ENCODE data around the gene C14orf119. TPM values are rescaled to one million over a fixed set of nuclear protein-coding genes. Genes with fewer than 3 reads are reported as not detected.
A peak's percentile ranks its signal among the peaks of the same experiment; 100 is the strongest.

C14orf119 gene
- total RNA-seq, 1 experiment from 2014 or later: 65.1 TPM

DNA sequence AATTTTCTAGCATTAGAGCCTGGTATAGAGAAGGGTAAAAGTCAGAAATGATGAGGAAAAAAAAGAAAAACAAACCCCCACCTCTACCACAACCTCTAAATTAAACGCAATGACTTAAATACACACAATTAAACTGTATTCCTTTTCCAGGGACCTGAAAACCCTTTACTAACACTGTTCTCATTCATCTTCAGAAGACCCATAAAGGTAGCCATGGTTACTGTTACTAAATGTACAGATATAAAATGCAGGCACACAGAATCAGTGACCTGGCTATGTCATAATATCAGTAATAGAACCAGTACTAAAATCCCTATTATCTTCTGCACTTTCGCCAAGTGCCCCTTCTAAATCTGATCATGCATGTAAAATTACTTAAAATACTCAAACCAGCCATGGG lies 1.8 kb upstream of the C14orf119 start:
- no peak overlapping the region for H3K14ac ChIP-seq (ENCODE audit: insufficient read depth, low read length)
- H4K8ac ChIP-seq (replicated peaks; ENCODE audit: insufficient read length, low read depth, low read length): no peak overlapping the region
- no peak overlapping the region for H4K91ac ChIP-seq (ENCODE audit: insufficient read length, low read depth, low read length)
- H2BK20ac ChIP-seq (ENCODE audit: low read depth, low read length, poor library complexity, severe bottlenecking): no peak overlapping the region
- no peaks in the 10 kb centered on the region for H3K9me3 ChIP-seq (ENCODE audit: control insufficient read depth, low read depth, low read length)
- peak overlapping the region; percentile 93 for H3K4me2 ChIP-seq (ENCODE audit: insufficient read depth, insufficient read length, low read length)
- no peak overlapping the region for H3T11ph ChIP-seq (ENCODE audit: low read length)
- no peak overlapping the region for H3K56ac ChIP-seq (ENCODE audit: insufficient read length, low read depth, low read length)
- no peak overlapping the region for H3K4ac ChIP-seq (ENCODE audit: low read depth, low read length)
- H2BK120ac ChIP-seq (ENCODE audit: low read depth, low read length, poor library complexity, severe bottlenecking): no peak overlapping the region
- Mint-ChIP-seq H3K4me1 (peaks cover 14 to 25% of the 10 kb centered on the region in 2 experiments), H3K27ac (no peak overlapping the region), H3K27me3 (ENCODE audit: low read depth) (no peaks in the 10 kb centered on the region), H3K36me3 (ENCODE audit: insufficient read depth in 1 of 3, low read depth in 3 of 3) (peaks cover 36 to 62% (median 56%) of the 10 kb centered on the region in 3 experiments), H3K9me3 (no peaks in the 10 kb centered on the region), H3K4me3 (no peak overlapping the region; a peak in 1 of 5 replicates)
- H4K20me1 ChIP-seq (ENCODE audit: control insufficient read depth, insufficient read depth, insufficient read length): no peaks in the 10 kb centered on the region
- H2BK12ac ChIP-seq (ENCODE audit: insufficient read length, low read depth, low read length): no peak overlapping the region
- WGBS (ENCODE audit: extremely low coverage, insufficient read length, low lambda C conversion rate): no CpG with 5 or more reads among the region's 2 CpGs
- H3K18ac ChIP-seq (ENCODE audit: insufficient read length, low read depth, low read length): no peak overlapping the region
- no peak for TF ChIP-seq CTCF (conservative IDR thresholded peaks at IDR 0.05)
- H3K27me3 ChIP-seq (ENCODE audit: insufficient read depth, low read length): no peaks in the 10 kb centered on the region
- no peak overlapping the region for H2BK15ac ChIP-seq (ENCODE audit: low read depth, low read length)
- H3K9ac ChIP-seq (ENCODE audit: extremely low read depth, insufficient read length, low read length): peak overlapping the region; percentile 99
- H3K79me1 ChIP-seq (ENCODE audit: insufficient read depth, low read depth, low read length, poor library complexity, severe bottlenecking): peaks cover 5% of the 10 kb centered on the region
- peaks cover 19% of the 10 kb centered on the region for H3K79me2 ChIP-seq (ENCODE audit: insufficient read depth, low read length)
- H4K5ac ChIP-seq (ENCODE audit: insufficient read length, low read depth, low read length): no peak overlapping the region
- no peak for DNase-seq
- no peak overlapping the region for H2BK5ac ChIP-seq (ENCODE audit: insufficient read length, low read length)
- peaks cover 6% of the 10 kb centered on the region for H3K23me2 ChIP-seq (ENCODE audit: insufficient read length, low read depth, low read length, poor library complexity, severe bottlenecking)
- no peak overlapping the region for H2AK5ac ChIP-seq (ENCODE audit: insufficient read length, low read length)
- H2AFZ ChIP-seq (ENCODE audit: low read length): no peak overlapping the region
- H3K27ac ChIP-seq (ENCODE audit: insufficient read length, low read depth, low read length): no peak overlapping the region
- H3K23ac ChIP-seq (ENCODE audit: insufficient read length, low read depth, low read length): no peak overlapping the region
- peaks cover 2% of the 10 kb centered on the region; the same call in 1 of the 2 replicates for H3K4me1 ChIP-seq (ENCODE audit: insufficient read depth, low read length)

All from H9 (cell line).